Keratinocyte (primary cell): ENCODE results near the gene PTPN23. TPM values are rescaled to one million over a fixed set of nuclear protein-coding genes. Genes with fewer than 3 reads are reported as not detected.

Experiments used
- DNase-seq: peaks from one replicate; pipeline ENCODE4 v3.0.0-alpha.2; 2011; ENCODE audit warnings: low read depth, missing footprints, low spot score
- FAIRE-seq: peaks from 2 replicates; lab custom pipeline; 2011; peaks lifted over from hg19 to GRCh38; lab: Jason Lieb, UNC
- H2AFZ ChIP-seq: 2 replicates; pipeline ENCODE4 v1.6.0; 2012; ENCODE audit warnings: low read length, control low read depth, inconsistent platforms; ENCODE audit not compliant: control insufficient read depth
- H3K27ac ChIP-seq: 2 replicates; pipeline ENCODE4 v1.5.1; 2011; ENCODE audit warnings: low read length; ENCODE audit not compliant: control insufficient read depth, insufficient read depth
- H3K27me3 ChIP-seq: 3 replicates; pipeline ENCODE4 v1.6.0; 2011; ENCODE audit warnings: low read length; ENCODE audit not compliant: control insufficient read depth, insufficient read depth; ENCODE audit errors: extremely low read depth
- H3K36me3 ChIP-seq, 2 experiments: 2 replicates in 1 of 2; 3 replicates in 1 of 2; pipeline ENCODE4 v1.5.1; 2011; ENCODE audit warnings: low read length in 2 of 2, mild to moderate bottlenecking in 1 of 2; ENCODE audit not compliant: control insufficient read depth in 2 of 2, insufficient read depth in 2 of 2; ENCODE audit errors: extremely low read depth in 1 of 2
- H3K4me1 ChIP-seq: 3 replicates; pipeline ENCODE4 v1.5.1; 2011; ENCODE audit warnings: low read length; ENCODE audit not compliant: control insufficient read depth, insufficient read depth; ENCODE audit errors: extremely low read depth
- H3K4me2 ChIP-seq: 3 replicates; pipeline ENCODE4 v1.6.0; 2011; ENCODE audit warnings: low read depth, low read length; ENCODE audit not compliant: control insufficient read depth, insufficient read depth; ENCODE audit errors: extremely low read depth
- H3K4me3 ChIP-seq, 3 experiments: fragments of 200-600 bp in 1 of 3; sonication (generic) in 1 of 3; 2 replicates in 2 of 3; 3 replicates in 1 of 3; pipeline ENCODE4 v1.5.1; 2011 to 2016; ENCODE audit warnings: low read length in 3 of 3, mild to moderate bottlenecking in 3 of 3, control low read depth in 2 of 3, inconsistent platforms in 1 of 3, low read depth in 1 of 3, mixed read lengths in 1 of 3, mixed run types in 1 of 3, moderate library complexity in 1 of 3; ENCODE audit not compliant: control insufficient read depth in 2 of 3, insufficient read depth in 2 of 3; ENCODE audit errors: extremely low read depth in 1 of 3
- H3K79me2 ChIP-seq: 2 replicates; pipeline ENCODE4 v1.6.0; 2012; ENCODE audit warnings: low read length; ENCODE audit not compliant: control insufficient read depth, insufficient read depth
- H3K9ac ChIP-seq: 3 replicates; pipeline ENCODE4 v1.6.0; 2011; ENCODE audit warnings: low read length; ENCODE audit not compliant: control insufficient read depth, insufficient read depth; ENCODE audit errors: extremely low read depth
- H3K9me1 ChIP-seq: 3 replicates; pipeline ENCODE4 v1.6.0; 2011; ENCODE audit warnings: low read length; ENCODE audit not compliant: control insufficient read depth, insufficient read depth; ENCODE audit errors: extremely low read depth
- H3K9me3 ChIP-seq: 2 replicates; pipeline ENCODE4 v1.5.1; 2012; ENCODE audit warnings: low read depth, low read length; ENCODE audit not compliant: control insufficient read depth
- H4K20me1 ChIP-seq: 3 replicates; pipeline ENCODE4 v1.6.0; 2011; ENCODE audit warnings: low read length; ENCODE audit not compliant: control insufficient read depth, insufficient read depth; ENCODE audit errors: extremely low read depth
- EZH2 ChIP-seq: IDR thresholded peaks from one replicate; pipeline ENCODE4 v1.6.1; 2012; ENCODE audit warnings: inconsistent platforms, mild to moderate bottlenecking, low read length, moderate library complexity
- dilution Hi-C: fragments of 300-500 bp; cut with MboI; formaldehyde crosslinking; loops from one replicate; pipeline ENCODE4 v1.7.0; 2020; ENCODE audit warnings: low sequenced_read_pairs; ENCODE audit not compliant: extremely low pct_ligation_motif_present
- polyA plus RNA-seq, 5 experiments: library from polyadenylated mRNA; depleted of rRNA in 3 of 5; stranded (reverse) in 3 of 5; stranded (forward) in 1 of 5; unstranded in 1 of 5; fragments of >200 nt; gene quantifications; 1 replicate in 1 of 5; 2 replicates in 3 of 5; 3 replicates in 1 of 5; pipeline versions ENCODE4 v1.2.1 to v1.2.3, GENCODE V29; 2011 to 2012; ENCODE audit warnings: missing spikeins in 2 of 5, low read depth in 1 of 5, low replicate concordance in 1 of 5
- TF ChIP-seq, protein P1 (sequence below), 3 experiments: IDR thresholded peaks in 1 of 3; conservative IDR thresholded peaks in 1 of 3; optimal IDR thresholded peaks in 1 of 3; 2 replicates in 2 of 3; 3 replicates in 1 of 3; pipeline versions ENCODE3 to v1.5.1; 2011; ENCODE audit warnings: low read length in 3 of 3, mild to moderate bottlenecking in 3 of 3, moderate library complexity in 2 of 3, control low read depth in 1 of 3, inconsistent platforms in 1 of 3; ENCODE audit not compliant: insufficient read depth in 2 of 3; ENCODE audit errors: extremely low read depth in 1 of 3

The PTPN23 gene
- polyA plus RNA-seq, 1 donor (not counting 4 experiments of a cell fraction or from before 2014, with no cell fraction given), result 1.3 TPM

DNA sequence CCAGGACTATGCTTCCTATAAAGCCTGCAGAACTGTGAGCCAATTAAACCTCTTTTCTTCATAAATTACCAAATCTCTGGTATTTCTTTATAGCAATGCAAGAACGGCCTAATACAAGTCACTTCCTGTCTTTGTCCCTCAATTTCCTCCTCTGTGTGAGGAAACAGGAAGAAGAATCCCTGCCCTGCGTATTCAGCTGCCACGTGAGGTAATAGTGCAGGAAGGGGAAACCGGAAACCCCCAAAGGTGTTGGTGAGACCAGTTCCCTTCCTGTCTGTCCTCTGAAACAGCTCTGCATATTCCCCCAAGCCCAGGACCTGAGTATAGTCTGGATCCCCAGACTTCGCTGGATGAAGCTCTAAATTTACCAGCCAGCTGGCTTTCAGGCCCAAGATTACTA is 18.1 kb upstream of the PTPN23 start:
- Histone ChIP-seq H3K79me2 (no peaks in the 10 kb centered on the region), H3K36me3 (no peaks in the 10 kb centered on the region), H3K4me1 (peaks cover 7% of the 10 kb centered on the region), H3K9me3 (peaks cover 12% of the 10 kb centered on the region), H3K4me3 (no peak overlapping the region), H3K27ac (no peak overlapping the region), H3K9me1 (no peaks in the 10 kb centered on the region), H3K27me3 (no peaks in the 10 kb centered on the region), H3K9ac (no peak overlapping the region), H3K4me2 (no peak overlapping the region), H2AFZ (peak overlapping the region; percentile 43), H4K20me1 (no peaks in the 10 kb centered on the region)
- no peak for FAIRE-seq
- dilution Hi-C loops, result no loop called here
- no peak for DNase-seq
- TF ChIP-seq EZH2, result no peak
- TF ChIP-seq, protein P1, sequence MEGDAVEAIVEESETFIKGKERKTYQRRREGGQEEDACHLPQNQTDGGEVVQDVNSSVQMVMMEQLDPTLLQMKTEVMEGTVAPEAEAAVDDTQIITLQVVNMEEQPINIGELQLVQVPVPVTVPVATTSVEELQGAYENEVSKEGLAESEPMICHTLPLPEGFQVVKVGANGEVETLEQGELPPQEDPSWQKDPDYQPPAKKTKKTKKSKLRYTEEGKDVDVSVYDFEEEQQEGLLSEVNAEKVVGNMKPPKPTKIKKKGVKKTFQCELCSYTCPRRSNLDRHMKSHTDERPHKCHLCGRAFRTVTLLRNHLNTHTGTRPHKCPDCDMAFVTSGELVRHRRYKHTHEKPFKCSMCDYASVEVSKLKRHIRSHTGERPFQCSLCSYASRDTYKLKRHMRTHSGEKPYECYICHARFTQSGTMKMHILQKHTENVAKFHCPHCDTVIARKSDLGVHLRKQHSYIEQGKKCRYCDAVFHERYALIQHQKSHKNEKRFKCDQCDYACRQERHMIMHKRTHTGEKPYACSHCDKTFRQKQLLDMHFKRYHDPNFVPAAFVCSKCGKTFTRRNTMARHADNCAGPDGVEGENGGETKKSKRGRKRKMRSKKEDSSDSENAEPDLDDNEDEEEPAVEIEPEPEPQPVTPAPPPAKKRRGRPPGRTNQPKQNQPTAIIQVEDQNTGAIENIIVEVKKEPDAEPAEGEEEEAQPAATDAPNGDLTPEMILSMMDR (optimal IDR thresholded peaks at IDR 0.05 in 1 of 3, IDR thresholded peaks at IDR 0.05 in 1 of 3, conservative IDR thresholded peaks at IDR 0.05 in 1 of 3; ENCODE audit: extremely low read depth in 1 of 3, insufficient read depth in 2 of 3, low read length in 3 of 3), result no peak

DNA sequence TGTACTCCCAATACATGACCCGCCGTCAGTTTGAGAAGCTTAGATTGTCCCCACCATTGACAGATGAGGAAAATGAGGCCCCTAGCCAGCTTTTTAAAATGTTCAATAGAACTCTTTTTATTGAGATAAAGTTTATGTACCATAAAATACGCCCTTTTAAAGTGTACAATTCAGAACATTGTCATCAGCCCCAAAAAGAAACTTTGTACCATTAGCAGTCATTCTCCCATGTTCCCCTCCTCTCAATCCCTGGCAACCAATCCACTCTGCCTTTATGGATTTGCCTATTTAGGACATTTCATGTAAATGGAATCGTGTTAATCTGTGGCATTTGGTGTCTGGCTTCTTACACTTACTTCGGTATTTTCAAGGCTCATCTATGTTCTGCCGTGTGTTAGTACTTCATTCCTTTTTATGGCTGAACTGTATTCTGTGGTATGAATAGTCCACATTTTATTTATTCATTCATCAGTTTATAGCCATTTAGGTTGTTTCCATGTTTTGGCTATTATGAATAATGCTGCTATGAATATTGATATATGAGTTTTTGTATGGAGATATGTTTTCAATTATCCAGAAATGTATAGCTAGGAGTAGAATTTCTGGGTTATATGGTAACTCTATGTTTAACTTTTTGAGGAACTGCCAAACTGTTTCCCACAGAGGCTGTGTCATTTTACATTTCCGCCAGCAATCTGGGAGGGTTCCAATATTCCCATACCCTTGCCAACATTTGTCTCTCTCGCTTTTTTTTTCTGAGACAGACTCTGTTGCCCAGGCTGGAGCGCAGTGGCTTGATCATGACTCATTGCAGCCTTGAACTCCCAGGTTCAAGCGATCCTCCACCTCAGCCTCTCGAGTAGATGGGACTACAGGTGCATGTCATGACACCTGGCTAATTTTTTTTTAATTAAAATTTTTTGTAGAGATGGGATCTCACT is 15.3 kb upstream of the PTPN23 start:
- DNase-seq (no peak), FAIRE-seq (no peak)
- Histone ChIP-seq H3K36me3 (no peaks in the 10 kb centered on the region), H3K4me2 (no peak overlapping the region), H3K9me3 (no peaks in the 10 kb centered on the region), H3K27ac (no peak overlapping the region), H2AFZ (no peak overlapping the region), H3K9me1 (no peaks in the 10 kb centered on the region), H3K9ac (no peak overlapping the region), H4K20me1 (no peaks in the 10 kb centered on the region), H3K27me3 (no peaks in the 10 kb centered on the region), H3K4me1 (peaks cover 7% of the 10 kb centered on the region), H3K4me3 (no peak overlapping the region), H3K79me2 (no peaks in the 10 kb centered on the region)
- TF ChIP-seq EZH2, result no peak
- TF ChIP-seq, protein P1 (optimal IDR thresholded peaks at IDR 0.05 in 1 of 3, IDR thresholded peaks at IDR 0.05 in 1 of 3, conservative IDR thresholded peaks at IDR 0.05 in 1 of 3; ENCODE audit: extremely low read depth in 1 of 3, insufficient read depth in 2 of 3, low read length in 3 of 3), result no peak
- dilution Hi-C loops, result no loop called here
